OCI-LY3 (cell line): ENCODE data around the gene IRF2.

Source experiments
- CTCF ChIP-seq: fragments of 200-600, 300-600 bp; sonication (generic); IDR thresholded peaks from 2 replicates; pipeline ENCODE4 v1.5.1; 2014; ENCODE audit warnings: antibody characterized with exemption, low read length, low read depth
- EZH2phosphoT487 ChIP-seq: fragments of 200-600 bp; shearing (Covaris generic); IDR thresholded peaks from 2 replicates; pipeline ENCODE4 v1.6.1; 2018; ENCODE audit warnings: antibody characterized with exemption, mixed run types, low read depth

- TF ChIP-seq CTCF (no peak), EZH2phosphoT487 (no peak)
These were observed 32.1 kb downstream of the IRF2 start for GRCh38 chr4:184442314-184442635.
